Left colon (tissue), 2 donors: Measurements from ENCODE around the gene SBF2. TPM values are rescaled to one million over a fixed set of nuclear protein-coding genes. Genes with fewer than 3 reads are reported as not detected.
"Not testable (repeated sequence)": the region's sequence is repeated elsewhere in the genome, so short reads cannot be mapped to it uniquely, and the experiment has no call there.

Experiments
- ATAC-seq: fragments of 200-7000 bp; cut with Tn5 transposase; one replicate; pipeline ENCODE4 v1.9.1; 2020; ENCODE audit warnings: mild to moderate bottlenecking, moderate library complexity
- DNase-seq, 2 donors: peaks; one replicate each; pipeline ENCODE4 v3.0.0-alpha.2; 2020
- intact Hi-C, 2 donors: fragments of 100-400 bp; cut with DNase I in 1 of 2; cut with micrococcal nuclease in 1 of 2; formaldehyde crosslinking; loops; one replicate each; pipeline versions ENCODE4 v1.11.2 to v1.14.0; 2022; cut with DNase I, micrococcal nuclease
- total RNA-seq, 2 donors: library from RNA; stranded (reverse); fragmentation: NEBNext Ultra II Directional; extraction: Animal tissue kit (Norgen Biotek cat#: 25700); gene quantifications; one replicate each; pipeline ENCODE4 v1.2.1, GENCODE V29; 2021
- donor health status: DM: no; HTN: no; CAD: no.
- donor health status: DM: yes; HTN: yes; CAD: no.

SBF2 gene
- total RNA-seq, 2 donors from 2014 or later = 46.4 to 49.9 TPM

DNA sequence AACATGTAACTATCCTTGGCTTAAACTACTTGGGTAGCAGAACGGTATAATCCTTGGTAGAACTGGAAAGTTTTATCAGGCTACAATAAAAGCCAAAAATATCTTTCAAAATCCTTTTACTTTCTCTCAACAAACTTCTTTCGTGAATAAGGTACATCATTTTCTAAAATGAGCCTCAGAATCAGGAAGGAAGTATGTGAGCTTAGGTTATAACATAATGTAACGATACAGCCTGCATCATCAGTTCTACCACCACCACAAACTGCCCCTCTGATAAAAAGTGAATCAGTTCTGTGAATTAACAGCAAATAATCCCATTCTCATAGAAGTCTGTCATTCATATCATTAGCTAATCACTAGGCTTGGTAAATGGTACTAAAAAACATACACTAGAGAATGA is 244.3 kb downstream of the SBF2 start:
- DNase-seq (no peak), ATAC-seq (no peak)
- intact Hi-C loops = no loop called here

DNA sequence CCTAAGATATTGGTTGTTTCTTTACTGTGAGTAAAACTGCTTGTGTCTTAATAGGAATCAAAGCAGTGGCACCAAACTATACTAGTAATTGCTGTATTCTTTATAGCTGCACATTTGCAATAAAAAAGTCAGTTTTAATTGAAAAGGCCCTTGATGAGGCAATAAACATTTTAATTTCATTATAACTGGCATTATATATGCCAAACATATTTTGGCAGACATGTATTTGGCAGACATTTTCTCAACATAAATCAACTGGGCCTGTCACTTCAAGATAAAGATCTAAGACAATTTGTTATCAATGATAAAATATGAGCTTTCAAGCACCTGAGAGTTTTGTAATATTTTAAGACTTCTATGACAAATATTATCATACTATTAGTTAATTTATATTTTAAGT is 245.7 kb downstream of the SBF2 start:
- intact Hi-C loops = no loop called here
- ATAC-seq (no peak), DNase-seq (no peak)

DNA sequence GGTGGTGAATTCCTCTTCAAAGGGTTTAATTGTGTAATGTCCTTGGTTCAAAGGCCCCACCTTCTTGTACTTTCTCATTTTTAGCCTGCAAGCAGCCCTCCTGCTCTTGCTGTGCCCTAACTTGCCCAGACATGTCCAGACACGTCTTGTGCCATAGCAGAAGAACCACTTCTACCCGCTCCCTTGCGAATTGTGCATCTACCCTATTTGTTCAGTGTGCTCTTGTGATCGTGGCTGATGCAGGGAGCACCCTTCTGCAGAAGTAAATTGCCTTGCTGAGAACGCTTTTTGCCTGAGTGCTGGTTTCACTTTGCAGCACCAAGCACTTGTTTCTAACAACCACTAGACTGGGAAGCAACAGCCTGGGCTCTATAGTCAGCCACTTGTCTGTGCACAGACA is 249.4 kb downstream of the SBF2 start:
- no peak for ATAC-seq
- intact Hi-C loops = no loop called here
- DNase-seq = no peak

DNA sequence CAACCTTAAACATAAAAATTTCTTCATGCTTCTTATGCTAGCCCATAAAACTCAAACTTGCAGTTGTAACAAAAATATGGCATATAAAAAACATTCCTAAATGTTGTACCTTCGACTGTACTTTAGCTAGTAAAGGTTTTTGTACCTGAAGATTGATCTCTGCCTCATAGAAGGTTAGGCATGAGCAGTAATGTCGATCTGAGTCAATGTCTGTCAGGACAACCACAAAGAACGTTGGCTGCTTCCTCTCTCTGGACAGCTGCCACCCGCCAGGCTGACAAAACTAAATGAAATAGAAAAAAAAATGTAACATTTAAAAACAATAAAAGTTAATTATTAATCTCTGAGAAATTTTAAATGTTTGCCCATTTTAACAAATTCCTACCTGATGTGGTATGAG is 251.3 kb downstream of the SBF2 start:
- no peak for ATAC-seq
- intact Hi-C loops = no loop called here
- no peak for DNase-seq

DNA sequence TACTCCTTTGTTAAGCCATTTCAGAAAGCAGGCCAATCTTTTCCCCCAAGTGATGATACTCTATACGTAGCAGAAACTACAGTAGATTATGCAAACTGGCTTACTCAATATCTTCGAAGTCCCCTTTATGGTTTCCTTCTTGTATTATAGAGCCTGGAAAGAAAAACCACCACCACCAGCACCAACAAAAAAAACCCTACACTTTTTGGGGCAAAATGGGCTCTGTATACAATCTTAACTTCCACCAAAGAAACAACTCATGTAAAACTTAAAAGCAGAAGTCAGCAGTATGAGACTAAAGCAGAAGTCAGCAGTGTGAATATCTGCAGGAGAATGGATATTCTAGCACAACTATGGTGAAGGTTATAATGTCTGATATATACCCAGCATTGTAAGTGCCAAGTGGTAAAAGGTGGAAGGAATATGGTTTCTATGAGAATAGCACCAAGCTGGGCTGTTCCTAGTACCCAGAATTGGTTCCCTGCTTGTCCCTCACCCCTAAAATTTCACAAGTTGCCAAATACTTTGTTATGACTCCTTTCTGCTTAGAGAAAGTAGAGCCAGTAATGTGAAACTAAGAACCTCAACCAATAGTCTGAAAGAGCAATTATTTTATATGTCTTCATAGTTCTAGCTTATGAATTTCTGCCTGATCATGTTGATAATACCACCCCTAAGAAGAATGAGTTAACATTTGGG is 252.1 kb downstream of the SBF2 start:
- intact Hi-C loops = no loop called here
- DNase-seq (no peak), ATAC-seq (no peak)

DNA sequence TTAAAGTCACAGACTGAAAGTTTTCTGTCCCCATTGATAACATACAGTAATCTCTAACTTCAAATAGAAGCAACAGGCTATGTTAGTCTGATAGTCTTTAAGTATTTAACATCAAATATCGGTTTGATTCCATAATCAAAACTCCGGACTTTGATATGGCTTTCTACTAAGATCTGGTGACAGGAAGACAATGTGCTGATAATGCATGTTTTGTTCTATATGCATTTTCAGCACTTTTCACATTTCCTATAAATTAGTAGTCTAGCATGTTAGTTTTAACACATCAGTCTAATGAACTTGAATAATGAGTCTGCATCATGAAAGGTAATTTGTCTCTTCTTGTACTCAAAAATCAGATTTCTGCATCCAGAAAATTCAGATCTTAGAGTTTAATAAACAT is 252.7 kb downstream of the SBF2 start:
- intact Hi-C loops = no loop called here
- no peak for ATAC-seq
- no peak for DNase-seq

DNA sequence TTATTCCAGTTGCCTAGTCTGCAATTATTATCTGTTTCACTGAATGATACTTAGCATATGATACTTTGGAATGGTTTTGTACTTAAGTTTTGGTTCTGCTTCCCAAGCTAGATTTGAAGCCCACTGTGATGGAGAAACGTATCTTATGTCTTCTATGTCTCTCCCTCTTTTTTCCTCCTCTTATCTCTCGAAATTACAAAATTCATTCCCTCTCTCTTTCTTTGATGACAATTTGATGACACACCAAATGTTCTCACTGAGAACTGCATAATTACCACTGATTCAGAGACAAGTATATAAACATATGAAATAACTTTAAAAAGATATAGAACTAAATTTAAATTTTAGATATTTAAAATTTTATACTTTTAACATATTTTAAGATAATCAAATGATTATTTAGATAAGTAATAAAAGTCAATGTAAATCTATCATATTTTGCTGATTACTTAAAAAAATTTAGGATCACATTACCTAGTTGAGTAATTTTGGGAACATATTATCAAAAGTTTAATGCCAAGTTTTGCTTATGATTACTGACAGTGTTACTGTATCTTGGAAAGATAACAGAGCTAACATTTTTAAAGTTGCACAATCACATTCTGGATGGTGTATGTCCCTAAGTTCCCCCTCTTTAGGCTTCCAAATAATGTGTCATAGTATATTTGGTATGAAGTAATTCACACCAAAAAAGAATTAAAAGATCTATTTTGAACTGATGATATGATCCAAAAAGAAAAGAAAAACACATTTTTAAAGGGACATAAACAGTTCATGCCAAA is 255.3 kb downstream of the SBF2 start:
- intact Hi-C loops = no loop called here
- DNase-seq (no peak), ATAC-seq (no peak)

DNA sequence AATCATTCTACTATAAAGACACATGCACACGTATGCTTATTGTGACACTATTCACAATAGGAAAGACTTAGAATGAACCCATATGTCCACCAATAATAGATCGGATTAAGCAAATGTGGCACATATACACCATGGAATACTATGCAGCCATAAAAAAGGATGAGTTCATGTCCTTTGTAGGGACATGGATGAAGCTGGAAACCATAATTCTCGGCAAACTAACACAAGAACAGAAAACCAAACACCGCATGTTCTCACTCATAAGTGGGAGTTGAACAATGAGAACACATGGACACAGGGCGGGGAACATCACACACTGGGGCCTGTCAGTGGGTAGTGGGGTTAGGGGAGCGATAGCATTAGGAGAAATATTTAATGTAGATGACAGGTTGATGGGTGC is 258.1 kb downstream of the SBF2 start:
- ATAC-seq, intact Hi-C loops, DNase-seq: not testable (repeated sequence)

DNA sequence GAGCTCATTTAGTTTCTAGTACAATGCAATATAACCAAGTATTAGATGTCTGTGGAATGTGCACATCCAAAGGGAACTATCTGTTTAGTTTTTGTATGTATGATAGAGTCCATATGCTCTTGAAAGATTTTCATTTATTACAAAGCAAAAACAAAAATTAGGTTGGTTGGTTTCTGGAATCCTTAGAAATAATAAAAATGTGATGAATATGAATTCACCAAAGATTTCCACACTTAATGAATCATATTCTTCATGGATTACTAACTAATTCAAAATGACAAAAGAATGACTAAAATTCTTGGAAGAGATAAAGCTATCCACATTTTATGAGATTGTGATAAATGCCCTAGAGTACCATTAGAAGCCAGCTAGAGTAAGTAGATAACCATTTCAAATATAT is 261.1 kb downstream of the SBF2 start:
- DNase-seq = no peak
- intact Hi-C loops = no loop called here

DNA sequence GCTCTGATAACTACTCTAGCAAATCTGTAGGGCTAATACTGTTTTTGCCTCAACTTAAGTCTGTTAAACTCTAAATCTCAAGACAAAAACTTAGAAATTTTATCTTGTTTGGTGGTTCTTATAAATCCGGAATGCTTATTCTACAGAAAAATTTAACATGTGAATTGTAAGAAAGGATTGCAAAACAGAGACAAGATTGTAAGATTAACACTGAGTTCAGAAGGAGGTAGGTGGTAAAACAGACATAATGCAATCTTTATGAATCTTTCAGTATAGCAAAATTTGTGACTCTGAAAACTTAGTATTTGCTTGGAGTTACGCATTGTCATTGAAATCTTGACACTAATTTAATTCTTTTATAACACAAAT is 263.9 kb downstream of the SBF2 start:
- intact Hi-C loops = no loop called here
- ATAC-seq = no peak
- DNase-seq = no peak

More for the DNA sequence above, 261.1 kb downstream of the SBF2 start:
- no peak for ATAC-seq

DNA sequence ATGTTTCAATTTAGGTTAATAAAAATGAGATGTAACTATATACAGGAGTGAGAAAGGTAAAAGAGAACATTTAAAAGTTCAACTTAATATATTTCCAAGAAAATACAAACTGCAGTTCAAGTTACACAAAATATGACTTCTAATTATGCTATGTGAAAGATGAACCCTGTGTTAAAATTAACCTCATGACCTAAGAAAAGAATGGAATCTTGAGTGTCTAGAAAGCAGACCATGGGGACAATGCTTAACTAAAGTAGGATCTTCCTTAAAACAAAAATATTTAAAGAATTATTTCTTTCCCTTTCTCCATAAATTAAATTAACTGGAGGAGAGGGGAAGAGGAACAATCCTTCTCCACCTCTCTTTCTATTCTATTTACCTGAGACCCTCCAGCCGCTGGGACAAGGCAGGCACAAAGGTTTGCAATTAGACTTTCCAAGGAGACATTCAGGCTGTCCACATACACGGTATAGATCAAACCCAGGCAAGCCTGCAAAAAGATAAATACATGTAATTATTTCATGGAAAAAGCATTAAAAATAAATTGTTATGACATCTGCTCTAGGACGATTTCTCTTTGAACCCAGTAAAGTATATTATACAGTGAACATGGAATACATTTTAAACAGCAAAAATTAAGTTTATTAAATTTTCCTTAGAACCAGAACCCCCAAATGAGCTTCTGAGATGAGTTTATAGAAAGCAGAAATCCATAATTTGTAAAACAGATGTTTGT is 264.5 kb downstream of the SBF2 start:
- intact Hi-C loops = no loop called here
- ATAC-seq (no peak), DNase-seq (no peak)

DNA sequence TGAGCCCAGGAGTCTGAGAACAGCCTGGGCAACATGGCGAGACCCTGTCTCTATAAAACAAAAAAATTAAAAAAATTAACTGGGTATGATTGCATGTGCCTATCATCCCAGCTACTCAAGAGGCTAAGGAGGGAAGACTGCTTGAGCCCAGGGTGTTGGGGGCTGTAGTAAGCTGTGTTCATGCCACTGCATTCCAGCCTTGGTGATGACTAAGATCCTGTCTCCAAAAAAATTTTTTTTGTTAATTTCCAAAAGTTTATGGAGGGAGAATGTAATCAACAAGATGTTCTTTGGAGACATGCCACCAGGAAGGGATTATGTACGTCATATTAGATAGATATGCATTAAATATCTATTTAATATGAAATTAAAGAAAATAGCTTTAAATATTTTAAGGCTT is 267.5 kb downstream of the SBF2 start:
- ATAC-seq (no peak), DNase-seq (no peak)
- intact Hi-C loops = no loop called here

DNA sequence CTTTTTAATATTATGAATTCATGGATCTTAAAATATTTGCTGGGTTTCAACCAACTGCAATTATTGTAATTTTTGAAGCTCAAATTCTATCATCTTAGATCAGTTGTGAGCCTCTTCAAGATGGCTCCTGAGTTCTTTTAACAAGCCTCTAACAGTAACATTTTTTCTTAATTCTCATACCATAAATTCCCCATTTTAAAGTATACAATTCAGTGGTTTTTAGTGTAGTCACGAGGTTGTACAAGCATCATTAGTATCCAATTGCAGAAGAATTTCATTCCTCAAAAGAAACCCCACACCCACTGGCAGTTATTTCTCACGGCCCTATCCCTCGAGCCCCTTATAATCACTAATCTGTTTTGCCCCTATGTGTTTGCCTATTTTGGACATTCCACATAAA is 270.8 kb downstream of the SBF2 start:
- no peak for DNase-seq
- intact Hi-C loops = no loop called here
- ATAC-seq = no peak

DNA sequence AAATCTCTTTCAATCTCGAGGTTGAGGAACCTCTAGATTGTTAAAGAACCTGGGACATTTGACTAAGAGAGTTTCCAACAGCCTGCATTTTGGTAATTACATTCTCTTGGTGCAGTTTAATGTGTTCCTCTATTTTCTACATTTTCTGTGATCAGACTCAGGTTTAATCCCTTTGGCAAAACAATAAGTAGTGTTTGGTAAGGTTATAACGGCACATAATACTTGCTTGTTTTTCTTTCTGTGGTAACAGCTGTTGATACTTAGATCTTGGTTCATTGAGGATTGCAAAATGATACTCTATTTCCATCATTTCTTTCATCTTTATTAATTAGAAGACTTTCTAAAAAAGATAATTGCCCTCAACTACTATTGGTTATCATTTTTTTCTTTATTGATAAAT is 271.3 kb downstream of the SBF2 start:
- ATAC-seq (no peak), DNase-seq (no peak)
- intact Hi-C loops = no loop called here

DNA sequence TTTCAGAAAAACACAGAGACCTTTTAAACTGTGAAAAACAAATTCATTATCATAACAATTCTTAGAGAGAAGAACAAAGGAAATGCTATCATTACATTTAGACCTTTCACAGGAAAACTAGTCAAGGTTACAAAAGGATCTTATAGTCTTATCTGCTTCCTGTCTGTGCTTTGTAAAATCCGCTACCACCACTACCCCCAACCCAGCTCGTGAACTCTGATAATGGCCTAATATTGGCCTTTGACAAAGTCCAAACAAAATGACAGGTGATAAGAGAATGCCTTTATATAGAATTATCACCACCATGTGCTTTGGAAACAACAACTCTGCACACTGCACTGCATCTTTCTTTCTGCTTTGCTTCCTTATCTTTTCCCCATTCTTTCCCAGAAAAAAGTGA is 272.5 kb downstream of the SBF2 start:
- no peak for DNase-seq
- ATAC-seq = no peak
- intact Hi-C loops = no loop called here

DNA sequence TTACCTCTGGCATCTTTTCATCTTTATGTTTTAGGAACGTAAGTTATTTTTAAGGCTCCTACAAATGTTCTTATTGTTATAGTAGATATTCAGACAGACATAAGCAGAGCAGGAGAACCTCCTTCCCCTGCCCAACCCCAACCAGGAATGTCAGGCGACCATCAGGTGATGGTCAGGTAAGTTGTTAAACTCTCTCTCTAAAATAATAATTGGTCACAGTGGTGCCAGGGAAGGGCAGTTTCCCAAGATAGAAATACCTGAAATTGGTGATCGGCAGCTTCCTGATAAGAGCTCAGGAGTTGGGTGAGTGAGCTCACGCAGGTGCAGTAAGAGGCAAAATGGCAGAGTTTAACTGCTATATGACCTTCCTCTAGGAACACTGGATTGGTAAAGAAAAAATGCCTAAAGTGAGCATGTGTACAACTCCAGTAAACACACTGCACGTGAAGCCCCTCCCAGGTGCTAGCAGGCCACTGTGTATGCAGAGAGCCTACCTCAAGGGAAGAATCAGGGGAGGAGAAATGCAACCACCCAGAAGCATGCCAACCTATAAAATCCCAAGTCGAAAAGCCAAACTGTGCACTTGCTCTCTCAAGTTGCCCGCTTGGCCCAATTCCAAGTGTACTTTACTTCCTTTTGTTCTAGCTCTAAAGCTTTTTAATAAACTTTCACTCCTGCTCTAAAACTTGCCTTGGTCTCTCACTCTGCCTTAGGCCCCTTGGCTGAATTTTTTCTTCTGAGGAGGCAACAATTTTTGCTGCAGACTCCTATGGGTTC is 273.9 kb downstream of the SBF2 start:
- ATAC-seq = peak; percentile 95
- intact Hi-C loops = no loop called here
- DNase-seq = peak; percentile 42 to 63

DNA sequence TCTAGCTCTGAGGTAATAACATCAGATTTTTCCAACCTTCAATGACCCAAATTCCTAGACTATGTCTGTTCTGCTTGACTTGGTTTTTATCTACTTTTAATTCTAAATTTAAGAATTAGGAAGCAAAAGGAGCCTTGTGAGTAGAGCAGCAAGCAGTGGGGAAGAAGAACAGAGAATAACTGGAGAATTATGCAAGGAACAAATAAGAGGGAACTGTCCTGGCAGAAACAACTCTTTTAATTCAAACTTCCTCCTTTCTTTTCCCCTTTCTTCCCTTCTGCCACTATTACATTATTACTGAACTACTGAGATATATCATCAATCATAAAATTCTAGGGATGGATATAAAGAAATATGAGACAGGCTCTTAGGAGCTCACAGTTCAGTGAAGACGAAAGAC is 276.1 kb downstream of the SBF2 start:
- DNase-seq (no peak), ATAC-seq (no peak)
- intact Hi-C loops = no loop called here

DNA sequence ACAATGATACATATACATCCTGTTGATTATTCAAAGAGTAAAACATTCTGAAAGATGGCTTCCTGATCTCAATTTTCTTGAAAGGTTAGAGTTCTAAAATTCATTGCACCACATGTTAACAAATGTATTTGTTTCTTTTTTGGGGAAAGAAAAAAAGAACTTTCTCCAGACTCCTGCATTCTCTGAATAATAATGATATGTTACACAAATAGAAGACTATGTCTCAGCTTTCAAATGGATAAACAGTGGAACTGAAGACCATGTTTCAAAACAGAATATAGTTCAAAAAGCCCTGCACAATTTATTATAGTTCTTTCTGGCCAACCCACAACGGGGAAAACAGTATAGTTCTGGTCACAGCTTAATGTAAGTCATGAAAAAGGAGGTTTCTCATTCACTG is 277.0 kb downstream of the SBF2 start:
- DNase-seq = no peak
- no peak for ATAC-seq

DNA sequence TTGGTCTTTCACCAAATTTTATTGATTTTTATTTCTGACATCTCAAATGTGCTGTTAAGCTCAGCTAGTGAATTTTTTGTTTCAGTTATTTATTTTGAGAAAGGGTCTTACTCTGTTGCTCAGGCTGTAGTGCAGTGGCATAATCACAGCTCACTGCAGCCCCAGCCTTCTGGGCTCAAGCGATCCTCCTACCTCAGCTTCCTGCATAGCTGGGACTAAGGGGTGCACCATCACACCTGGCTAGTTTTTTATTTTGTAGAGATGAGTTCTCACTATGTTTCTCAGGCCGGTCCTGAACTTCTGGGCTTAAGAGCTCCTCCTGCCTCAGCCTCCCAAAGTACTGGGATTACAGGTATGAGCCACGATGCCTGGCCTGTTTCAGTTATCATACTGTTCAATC is 282.0 kb downstream of the SBF2 start:
- ATAC-seq (no peak), DNase-seq (no peak)
- intact Hi-C loops = no loop called here

More for the DNA sequence above, 277.0 kb downstream of the SBF2 start:
- intact Hi-C loops = no loop called here
